ENCODE data around the gene ARAP2.

DNA sequence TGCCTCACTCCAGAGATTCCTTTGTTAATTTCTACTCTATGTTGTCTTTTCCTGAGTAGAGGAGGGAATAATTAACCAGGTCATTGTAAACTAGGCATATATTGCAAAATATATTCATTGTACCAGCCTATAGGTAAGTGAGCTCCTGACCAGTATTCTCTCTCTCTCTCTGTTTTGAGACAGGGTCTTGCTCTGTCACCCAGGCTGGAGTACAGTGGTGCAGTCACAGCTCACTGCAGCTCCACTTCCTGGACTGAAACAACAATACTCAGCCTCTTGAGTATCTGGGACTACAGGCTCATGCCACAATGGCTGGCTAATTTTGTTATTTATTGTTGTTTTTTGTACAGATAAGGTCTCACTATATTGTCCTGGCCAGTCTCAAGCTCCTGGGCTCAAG lies 198.3 kb downstream of the ARAP2 start:
- TF ChIP-seq, protein P1, sequence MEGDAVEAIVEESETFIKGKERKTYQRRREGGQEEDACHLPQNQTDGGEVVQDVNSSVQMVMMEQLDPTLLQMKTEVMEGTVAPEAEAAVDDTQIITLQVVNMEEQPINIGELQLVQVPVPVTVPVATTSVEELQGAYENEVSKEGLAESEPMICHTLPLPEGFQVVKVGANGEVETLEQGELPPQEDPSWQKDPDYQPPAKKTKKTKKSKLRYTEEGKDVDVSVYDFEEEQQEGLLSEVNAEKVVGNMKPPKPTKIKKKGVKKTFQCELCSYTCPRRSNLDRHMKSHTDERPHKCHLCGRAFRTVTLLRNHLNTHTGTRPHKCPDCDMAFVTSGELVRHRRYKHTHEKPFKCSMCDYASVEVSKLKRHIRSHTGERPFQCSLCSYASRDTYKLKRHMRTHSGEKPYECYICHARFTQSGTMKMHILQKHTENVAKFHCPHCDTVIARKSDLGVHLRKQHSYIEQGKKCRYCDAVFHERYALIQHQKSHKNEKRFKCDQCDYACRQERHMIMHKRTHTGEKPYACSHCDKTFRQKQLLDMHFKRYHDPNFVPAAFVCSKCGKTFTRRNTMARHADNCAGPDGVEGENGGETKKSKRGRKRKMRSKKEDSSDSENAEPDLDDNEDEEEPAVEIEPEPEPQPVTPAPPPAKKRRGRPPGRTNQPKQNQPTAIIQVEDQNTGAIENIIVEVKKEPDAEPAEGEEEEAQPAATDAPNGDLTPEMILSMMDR (IDR thresholded peaks at IDR 0.05), result no peak
- TF ChIP-seq POLR2A (IDR thresholded peaks at IDR 0.05), result no peak

Measured in tibial nerve (tissue), 3 donors.